ENCODE results near the gene MINDY1. TPM values are rescaled to one million over a fixed set of nuclear protein-coding genes. Genes with fewer than 3 reads are reported as not detected.

The MINDY1 gene
- total and polyA plus RNA-seq, 2 donors (not counting 3 experiments of a cell fraction or from before 2014, with no cell fraction given) = 12.0 to 15.4 TPM

DNA sequence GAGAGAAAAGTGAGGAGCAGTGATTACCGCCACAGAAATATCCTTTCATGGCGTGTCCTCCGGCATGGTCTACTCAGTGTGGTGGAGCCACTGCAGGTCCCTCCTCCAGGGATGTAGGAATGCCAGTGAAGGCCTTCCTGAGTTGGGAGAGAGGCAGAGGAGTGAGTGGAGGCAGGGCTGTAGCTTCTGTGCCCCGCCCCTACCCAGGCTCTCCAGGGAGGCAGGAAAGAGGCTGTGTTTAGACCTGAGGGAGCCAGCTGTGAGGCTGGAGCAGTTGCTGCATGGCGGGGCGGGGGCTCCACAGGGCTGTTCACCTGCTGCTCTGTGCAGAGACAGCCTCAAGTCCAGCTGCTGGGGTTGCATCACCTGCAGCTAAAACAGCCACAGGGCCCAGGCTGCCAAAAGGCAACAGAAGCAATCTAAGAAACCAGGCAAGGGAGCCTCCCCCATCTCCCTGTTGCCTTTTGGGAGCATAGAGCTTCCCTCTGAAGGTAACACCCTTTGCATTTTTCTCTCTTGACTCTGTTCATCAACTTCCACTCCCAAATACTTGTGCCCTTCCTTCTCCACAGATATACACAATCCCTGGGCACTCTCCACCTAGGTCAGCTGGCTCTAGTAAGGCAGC is 25.4 kb downstream of the MINDY1 start:
- H3K27me3 ChIP-seq (ENCODE audit: control insufficient read depth in 2 of 2, insufficient read depth in 2 of 2, low read length in 2 of 2) = no peaks in the 10 kb centered on the region
- FAIRE-seq (no peak), DNase-seq (ENCODE audit: low read depth, low spot score) (no peak)
- no TSS peak for BruUV-seq (replicated peaks)
- no peaks in the 10 kb centered on the region for H3K79me2 ChIP-seq (ENCODE audit: control insufficient read depth, insufficient read depth, low read length)
- H2AFZ ChIP-seq (ENCODE audit: low read depth, low read length) = no peak overlapping the region
- CTCF ChIA-PET = interaction anchor here (7.6 to 17.1 kb wide), 2 partner anchors 16 to 25 kb away, joined by 101 to 278 read pairs; partner anchors contain the start of gene MINDY1
- peaks cover 22% of the 10 kb centered on the region for H3K4me1 ChIP-seq (ENCODE audit: control insufficient read depth, extremely low read depth, insufficient read depth, low read length)
- H3K36me3 ChIP-seq (ENCODE audit: control insufficient read depth in 2 of 2, extremely low read depth in 1 of 2, insufficient read depth in 2 of 2, low read length in 2 of 2) = no peaks in the 10 kb centered on the region
- dilution Hi-C loops (cut with MboI; ENCODE audit: extremely low pct_ligation_motif_present, low sequenced_read_pairs) = no loop called here
- H3K4me2 ChIP-seq (ENCODE audit: insufficient read depth, low read length) = no peak overlapping the region
- POLR2A ChIA-PET = interaction anchor here (1.2 kb wide), 1 partner anchor 25 kb away, joined by 3 read pairs; the partner anchor contains the start of gene MINDY1
- no peak overlapping the region for H3K27ac ChIP-seq (ENCODE audit: insufficient read depth, low read depth, low read length)
- no peak overlapping the region for H3K4me3 ChIP-seq (replicated peaks in 1 of 3; ENCODE audit: insufficient read depth in 1 of 3, low read depth in 1 of 3, low read length in 3 of 3)
- intact Hi-C loops (cut with micrococcal nuclease) = no loop called here
- no peaks in the 10 kb centered on the region for H4K20me1 ChIP-seq (replicated peaks; ENCODE audit: control insufficient read depth, extremely low read depth, insufficient read depth, low read length)
- no peak overlapping the region for H3K9ac ChIP-seq (replicated peaks; ENCODE audit: extremely low read depth, insufficient read depth, low read length)
- no peaks in the 10 kb centered on the region for H3K9me3 ChIP-seq (replicated peaks; ENCODE audit: control insufficient read depth, insufficient read depth, low read length)
- no peak for TF ChIP-seq MYC (IDR thresholded peaks at IDR 0.05; ENCODE audit: low read depth, low read length)
- TF ChIP-seq, protein P1, sequence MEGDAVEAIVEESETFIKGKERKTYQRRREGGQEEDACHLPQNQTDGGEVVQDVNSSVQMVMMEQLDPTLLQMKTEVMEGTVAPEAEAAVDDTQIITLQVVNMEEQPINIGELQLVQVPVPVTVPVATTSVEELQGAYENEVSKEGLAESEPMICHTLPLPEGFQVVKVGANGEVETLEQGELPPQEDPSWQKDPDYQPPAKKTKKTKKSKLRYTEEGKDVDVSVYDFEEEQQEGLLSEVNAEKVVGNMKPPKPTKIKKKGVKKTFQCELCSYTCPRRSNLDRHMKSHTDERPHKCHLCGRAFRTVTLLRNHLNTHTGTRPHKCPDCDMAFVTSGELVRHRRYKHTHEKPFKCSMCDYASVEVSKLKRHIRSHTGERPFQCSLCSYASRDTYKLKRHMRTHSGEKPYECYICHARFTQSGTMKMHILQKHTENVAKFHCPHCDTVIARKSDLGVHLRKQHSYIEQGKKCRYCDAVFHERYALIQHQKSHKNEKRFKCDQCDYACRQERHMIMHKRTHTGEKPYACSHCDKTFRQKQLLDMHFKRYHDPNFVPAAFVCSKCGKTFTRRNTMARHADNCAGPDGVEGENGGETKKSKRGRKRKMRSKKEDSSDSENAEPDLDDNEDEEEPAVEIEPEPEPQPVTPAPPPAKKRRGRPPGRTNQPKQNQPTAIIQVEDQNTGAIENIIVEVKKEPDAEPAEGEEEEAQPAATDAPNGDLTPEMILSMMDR (IDR thresholded peaks at IDR 0.05; ENCODE audit: extremely low read depth in 1 of 2, insufficient read depth in 1 of 2, low read depth in 1 of 2, low read length in 2 of 2) = no peak
- TF ChIP-seq, protein P2, sequence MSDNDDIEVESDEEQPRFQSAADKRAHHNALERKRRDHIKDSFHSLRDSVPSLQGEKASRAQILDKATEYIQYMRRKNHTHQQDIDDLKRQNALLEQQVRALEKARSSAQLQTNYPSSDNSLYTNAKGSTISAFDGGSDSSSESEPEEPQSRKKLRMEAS (IDR thresholded peaks at IDR 0.05; ENCODE audit: insufficient read depth, insufficient read length) = no peak
- no peak for TF ChIP-seq POLR2AphosphoS5 (IDR thresholded peaks at IDR 0.05; ENCODE audit: insufficient read depth, low read depth, low read length)
- no peak for TF ChIP-seq POLR2A (IDR thresholded peaks at IDR 0.05; ENCODE audit: low read depth, low read length)
- no peak for TF ChIP-seq FOS (IDR thresholded peaks at IDR 0.05; ENCODE audit: borderline replicate concordance, insufficient read depth, low read length)
- TF ChIP-seq GATA2 (IDR thresholded peaks at IDR 0.05; ENCODE audit: insufficient read depth, insufficient read length, low read depth, low read length) = no peak
- no peaks in the 10 kb centered on the region for H3K9me1 ChIP-seq (replicated peaks; ENCODE audit: control insufficient read depth, extremely low read depth, insufficient read depth, low read length)

Measured in endothelial cell of umbilical vein (primary cell).